ENCODE results near the gene CHST13. TPM values are rescaled to one million over a fixed set of nuclear protein-coding genes. Genes with fewer than 3 reads are reported as not detected.
A peak's percentile ranks its signal among the peaks of the same experiment; 100 is the strongest.
"Not testable (repeated sequence)": the region's sequence is repeated elsewhere in the genome, so short reads cannot be mapped to it uniquely, and the experiment has no call there.

The CHST13 gene
- polyA plus RNA-seq, 3 donors from 2014 or later: 0.67 TPM; not detected in 2

DNA sequence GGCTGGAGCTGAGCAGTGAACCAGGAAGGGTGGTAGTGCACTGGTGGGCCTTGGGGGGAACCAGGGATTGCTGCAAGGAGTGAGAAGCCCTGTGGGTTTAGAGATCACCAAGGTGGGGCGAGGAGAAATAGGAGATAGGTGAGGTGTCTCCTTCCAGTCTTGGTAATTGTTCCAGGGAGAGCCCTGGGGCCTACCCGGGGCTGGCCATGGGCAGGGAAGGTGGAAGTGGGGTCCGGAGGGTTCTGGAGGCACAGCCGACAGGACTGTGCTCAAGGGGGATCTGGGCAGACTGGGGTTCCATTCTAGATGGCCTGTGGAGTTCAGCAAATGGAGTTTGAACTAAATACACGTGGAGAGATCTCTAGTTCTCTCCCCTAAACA is 4.5 kb downstream of the CHST13 start:
- Mint-ChIP-seq H3K36me3 (no peaks in the 10 kb centered on the region), H3K27ac (no peak overlapping the region), H3K27me3 (ENCODE audit: low read depth in 3 of 3) (peaks cover 0 to 4% (median 2%) of the 10 kb centered on the region in 3 donors), H3K9me3 (no peaks in the 10 kb centered on the region), H3K4me1 (peaks cover 4 to 6% of the 10 kb centered on the region in 2 donors), H3K4me3 (no peak overlapping the region)
- no peak for DNase-seq

DNA sequence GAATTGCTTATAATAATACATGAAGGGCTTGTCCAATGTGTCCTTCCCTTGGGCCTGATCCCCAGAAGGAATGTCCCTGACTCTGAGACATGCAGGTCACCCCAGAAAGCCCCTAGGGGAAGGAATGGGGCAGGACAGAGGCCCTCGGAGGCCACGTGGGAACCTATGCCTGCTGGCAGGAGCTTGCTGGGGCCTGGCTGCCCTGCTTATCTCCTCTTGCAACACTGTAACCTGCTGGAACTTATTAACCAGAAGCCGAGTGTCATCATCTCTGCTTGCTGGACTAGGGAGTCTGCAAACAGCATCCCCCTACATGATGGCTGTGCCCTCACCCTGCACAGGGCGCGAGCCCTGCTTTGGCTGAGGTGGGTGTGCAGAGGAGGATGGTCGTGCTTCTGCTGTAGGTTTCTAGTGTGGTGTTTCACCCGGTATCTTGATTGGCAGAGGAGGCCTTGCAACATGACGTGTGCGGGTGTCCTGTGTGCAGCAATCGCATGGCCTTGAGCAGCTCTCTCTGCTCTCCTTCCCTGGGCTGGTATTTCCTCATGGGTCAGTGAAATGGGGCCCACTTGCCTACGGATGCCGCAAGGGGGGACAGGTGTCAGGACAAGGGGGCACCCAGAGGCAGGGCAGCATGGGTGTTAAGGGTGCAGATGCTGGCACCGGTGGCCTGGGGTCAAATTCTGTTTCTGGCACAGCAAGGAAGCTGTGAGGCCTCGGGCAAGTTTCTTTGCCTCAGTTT is 5.0 kb downstream of the CHST13 start:
- H3K36me3 Mint-ChIP-seq: no peaks in the 10 kb centered on the region
- H3K4me3 Mint-ChIP-seq: no peak overlapping the region
- peaks cover 0 to 4% (median 3%) of the 10 kb centered on the region in 3 donors for H3K27me3 Mint-ChIP-seq (ENCODE audit: low read depth in 3 of 3)
- H3K4me1 Mint-ChIP-seq: peaks cover 4 to 6% of the 10 kb centered on the region in 2 donors
- H3K9me3 Mint-ChIP-seq: no peaks in the 10 kb centered on the region
- no peak for DNase-seq
- peak overlapping the region in 1 of 6 donors; percentile 47 for H3K27ac Mint-ChIP-seq

DNA sequence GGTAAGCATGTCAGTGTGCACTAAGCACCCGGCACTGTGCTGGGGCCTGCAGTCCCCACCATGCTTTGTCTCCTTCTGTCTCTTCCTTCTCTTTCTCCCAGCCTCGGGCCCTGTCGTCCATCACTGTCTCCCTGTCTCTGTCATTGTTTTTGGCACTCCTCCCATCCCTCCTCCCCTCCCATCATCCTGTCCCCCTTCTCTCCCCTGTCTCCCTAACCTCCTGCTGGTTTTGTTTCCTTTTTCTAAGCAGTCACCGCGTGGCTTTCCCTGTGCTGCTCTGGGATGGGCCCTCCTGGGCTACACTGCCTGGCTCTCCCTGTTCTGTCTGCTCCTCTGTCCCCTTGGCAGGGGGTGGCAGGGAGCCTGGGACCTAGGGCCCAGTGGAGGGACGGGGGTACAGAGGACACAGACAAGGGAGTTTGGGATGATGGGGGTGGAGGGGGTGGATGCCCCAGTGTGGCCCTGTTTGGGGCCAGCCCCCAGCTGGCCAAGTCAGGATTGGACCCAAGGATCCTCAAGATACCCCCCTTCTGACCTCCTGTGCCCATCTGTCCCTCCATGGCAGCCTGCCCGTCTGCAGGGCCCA is 5.7 kb downstream of the CHST13 start:
- no peak overlapping the region for H3K27ac Mint-ChIP-seq
- no peaks in the 10 kb centered on the region for H3K9me3 Mint-ChIP-seq
- DNase-seq: no peak
- peaks cover 4 to 6% of the 10 kb centered on the region in 2 donors for H3K4me1 Mint-ChIP-seq
- peaks cover 0 to 6% (median 4%) of the 10 kb centered on the region in 3 donors for H3K27me3 Mint-ChIP-seq (ENCODE audit: low read depth in 3 of 3)
- H3K36me3 Mint-ChIP-seq: no peaks in the 10 kb centered on the region
- no peak overlapping the region for H3K4me3 Mint-ChIP-seq

DNA sequence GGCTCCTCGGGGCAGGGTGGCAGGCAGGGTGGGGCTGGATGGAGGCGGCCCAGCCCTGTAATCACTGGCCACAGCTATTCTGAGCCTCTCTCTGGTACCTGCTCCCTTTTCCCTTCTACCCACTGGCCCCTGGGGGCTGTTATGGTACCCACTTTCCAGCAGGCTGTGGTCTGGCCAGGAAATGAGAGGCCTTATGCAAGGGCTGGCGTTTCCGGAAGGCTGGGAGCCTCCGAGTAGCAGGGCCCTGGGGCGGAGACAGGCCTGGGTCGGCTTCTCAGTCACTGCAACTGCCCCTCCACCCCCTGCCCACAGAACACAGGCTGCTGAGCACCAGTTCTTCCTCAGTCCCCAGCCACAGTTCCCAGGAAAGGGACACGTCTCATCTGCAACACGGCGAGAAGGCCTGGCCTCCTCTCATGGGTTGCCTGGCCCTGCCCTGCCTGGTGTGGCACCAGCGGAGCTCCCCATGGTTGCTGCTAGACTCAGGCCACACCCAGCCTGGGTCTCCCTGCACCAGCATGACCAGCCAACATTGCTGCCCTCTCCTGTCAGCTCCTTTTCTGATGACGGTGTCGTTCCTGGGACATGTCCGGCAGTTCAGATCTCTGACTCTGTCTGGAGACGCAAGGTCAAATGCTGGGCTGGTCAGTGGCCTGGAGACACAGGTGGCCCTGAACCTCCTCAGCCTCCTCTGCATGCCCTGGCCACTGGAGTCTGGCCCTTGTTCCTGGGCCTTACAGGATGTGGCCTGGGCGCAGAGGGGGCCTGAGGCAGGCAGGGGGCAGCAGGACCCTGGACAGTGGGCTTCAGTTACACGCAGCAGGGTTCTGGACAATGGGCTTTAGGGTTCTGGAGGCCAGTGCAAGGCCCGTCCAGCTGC is 6.5 kb downstream of the CHST13 start:
- Mint-ChIP-seq H3K9me3 (no peaks in the 10 kb centered on the region), H3K27ac (peak overlapping the region in 1 of 6 donors; percentile 13), H3K4me3 (no peak overlapping the region), H3K4me1 (peaks cover 4 to 6% of the 10 kb centered on the region in 2 donors), H3K27me3 (ENCODE audit: low read depth in 3 of 3) (peaks cover 0 to 6% (median 2%) of the 10 kb centered on the region in 3 donors), H3K36me3 (no peaks in the 10 kb centered on the region)
- DNase-seq: no peak

DNA sequence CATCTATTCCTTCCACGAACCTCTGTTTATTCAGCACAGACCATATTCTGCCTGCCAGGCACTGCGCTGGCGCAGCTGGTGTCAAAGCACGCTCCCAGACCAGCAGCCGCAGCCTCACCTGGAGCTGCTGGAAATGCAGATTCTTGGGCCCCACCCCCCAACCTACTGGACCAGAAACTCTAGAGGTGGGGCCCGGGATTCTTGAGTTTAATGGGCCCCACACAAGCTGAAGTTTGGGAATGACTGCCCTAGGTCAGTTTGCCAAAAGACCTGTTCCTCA is 7.0 kb downstream of the CHST13 start:
- H3K36me3 Mint-ChIP-seq: no peaks in the 10 kb centered on the region
- no peaks in the 10 kb centered on the region for H3K9me3 Mint-ChIP-seq
- H3K27ac Mint-ChIP-seq: no peak overlapping the region
- peaks cover 0 to 6% (median 2%) of the 10 kb centered on the region in 3 donors for H3K27me3 Mint-ChIP-seq (ENCODE audit: low read depth in 3 of 3)
- no peak for DNase-seq
- peaks cover 4 to 6% of the 10 kb centered on the region in 2 donors for H3K4me1 Mint-ChIP-seq
- H3K4me3 Mint-ChIP-seq: no peak overlapping the region

DNA sequence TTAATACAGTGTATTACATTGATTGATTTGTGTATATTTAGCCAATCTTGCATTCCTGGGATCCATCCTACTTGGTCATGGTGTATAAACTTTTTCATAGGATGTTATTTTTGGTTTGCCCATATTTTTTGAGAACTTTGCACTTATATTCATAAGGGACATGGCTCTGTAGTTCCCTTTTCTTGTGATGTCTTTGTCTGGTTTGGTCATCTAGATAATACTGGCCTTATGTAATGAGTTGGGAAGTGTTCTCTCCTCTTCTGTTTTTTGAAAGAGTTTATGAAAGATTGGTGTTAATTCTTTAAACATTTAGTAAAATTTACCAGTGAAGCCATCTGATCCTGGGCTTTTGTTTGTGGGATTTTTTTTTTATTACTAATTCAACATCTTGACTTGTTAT is 9.6 kb downstream of the CHST13 start:
- Mint-ChIP-seq H3K9me3 (no peaks in the 10 kb centered on the region), H3K36me3 (no peaks in the 10 kb centered on the region), H3K27me3 (ENCODE audit: low read depth in 3 of 3) (peaks cover 0 to 6% (median 2%) of the 10 kb centered on the region in 3 donors), H3K4me1 (peaks cover 4 to 6% of the 10 kb centered on the region in 2 donors), H3K4me3 (no peak overlapping the region), H3K27ac (no peak overlapping the region)
- DNase-seq: no peak

DNA sequence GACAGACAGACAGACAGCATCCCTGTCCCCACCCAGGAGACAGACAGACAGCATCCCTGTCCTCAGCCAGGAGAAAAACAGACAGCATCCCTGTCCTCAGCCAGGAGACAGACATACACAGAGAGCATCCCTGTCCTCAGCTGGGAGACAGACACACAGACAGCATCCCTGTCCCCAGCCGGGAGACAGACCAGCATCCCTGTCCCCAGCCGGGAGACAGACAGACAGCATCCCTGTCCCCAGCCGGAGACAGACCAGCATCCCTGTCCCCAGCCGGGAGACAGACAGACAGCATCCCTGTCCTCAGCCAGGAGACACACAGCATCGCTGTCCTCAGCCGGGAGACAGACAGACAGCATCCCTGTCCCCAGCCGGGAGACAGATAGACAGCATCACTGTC is 10.8 kb downstream of the CHST13 start:
- not testable (repeated sequence) for H3K36me3 Mint-ChIP-seq; DNase-seq; H3K4me1 Mint-ChIP-seq; H3K4me3 Mint-ChIP-seq; H3K9me3 Mint-ChIP-seq; H3K27me3 Mint-ChIP-seq (ENCODE audit: low read depth in 3 of 3); H3K27ac Mint-ChIP-seq

DNA sequence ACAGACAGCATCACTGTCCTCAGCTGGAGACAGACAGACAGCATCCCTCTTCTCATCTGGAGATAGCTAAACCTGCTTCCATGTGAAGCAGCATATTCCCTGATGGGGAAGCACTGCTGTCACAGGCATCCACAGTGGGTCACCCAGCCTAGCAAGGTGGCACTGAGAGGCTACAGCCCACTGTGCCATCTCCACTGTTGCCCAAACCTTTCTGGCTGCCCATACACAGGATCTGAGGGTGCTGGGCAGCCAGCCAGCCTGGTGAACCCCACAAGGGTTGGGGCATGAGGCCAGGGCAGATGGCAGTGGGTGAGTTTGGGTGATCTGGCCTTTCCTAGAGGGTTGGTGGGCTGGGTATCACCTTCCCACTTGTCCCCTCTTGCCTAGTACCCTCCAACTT is 11.7 kb downstream of the CHST13 start:
- Mint-ChIP-seq H3K4me3 (no peak overlapping the region), H3K9me3 (peaks cover 0 to 1% (median 0%) of the 10 kb centered on the region in 6 donors), H3K36me3 (no peaks in the 10 kb centered on the region), H3K4me1 (peaks cover 0 to under 1% of the 10 kb centered on the region in 2 donors), H3K27ac (no peak overlapping the region), H3K27me3 (ENCODE audit: low read depth in 3 of 3) (peaks cover 2 to 6% (median 4%) of the 10 kb centered on the region in 3 donors)
- DNase-seq: no peak

DNA sequence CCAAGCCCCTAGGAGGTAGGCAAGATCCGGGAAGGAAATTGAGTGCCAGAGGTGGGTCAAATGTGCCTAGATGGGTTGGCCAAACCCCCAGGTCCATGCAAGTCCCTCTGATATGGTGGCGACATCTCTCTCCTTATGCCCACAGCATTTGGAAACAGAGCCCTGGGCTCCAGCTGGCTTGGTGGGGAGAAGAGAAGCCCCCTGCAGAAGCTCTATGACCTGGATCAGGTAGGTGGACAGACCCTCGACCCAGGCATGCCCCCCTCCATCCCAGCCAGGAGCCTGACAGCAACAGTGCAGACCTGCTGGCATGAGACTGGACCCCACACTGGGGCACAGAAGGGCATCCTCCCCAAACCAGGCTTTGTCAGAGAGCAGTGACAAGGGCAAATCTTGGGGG is 12.2 kb downstream of the CHST13 start:
- Mint-ChIP-seq H3K4me1 (no peaks in the 10 kb centered on the region), H3K4me3 (no peak overlapping the region), H3K9me3 (peaks cover 0 to 1% (median 0%) of the 10 kb centered on the region in 6 donors), H3K27me3 (ENCODE audit: low read depth in 3 of 3) (peaks cover 2 to 8% (median 4%) of the 10 kb centered on the region in 3 donors), H3K27ac (no peak overlapping the region), H3K36me3 (no peaks in the 10 kb centered on the region)
- no peak for DNase-seq

DNA sequence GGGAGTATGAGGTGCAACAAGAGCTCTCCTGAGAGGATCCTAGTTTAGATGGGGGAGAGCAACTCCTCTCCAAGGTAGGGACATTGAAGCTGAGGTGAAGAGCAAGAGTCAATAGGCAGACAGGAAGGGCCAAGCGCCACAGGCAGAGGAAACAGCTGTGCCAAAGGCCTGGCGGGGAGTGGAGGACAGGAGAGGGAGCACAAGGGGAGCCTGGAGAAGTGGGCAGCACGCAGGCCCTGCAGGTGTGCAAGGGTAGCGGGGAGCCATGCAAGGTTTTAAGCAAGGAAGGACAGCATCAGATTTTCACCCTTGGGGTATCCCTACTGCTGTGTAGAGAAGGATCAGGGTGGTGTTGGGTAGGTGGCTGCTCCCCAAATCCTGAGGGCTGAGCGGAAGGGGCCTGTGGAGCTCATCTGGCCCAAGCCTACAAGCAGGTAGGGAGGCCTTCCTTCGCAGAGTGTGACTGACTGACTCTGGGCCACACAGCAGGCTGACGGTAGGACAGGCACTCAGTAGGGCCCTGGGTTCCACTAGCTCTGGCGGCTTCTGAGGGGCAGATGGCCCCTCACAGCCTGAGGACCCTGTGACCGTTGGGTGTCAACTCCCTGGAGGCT is 13.3 kb downstream of the CHST13 start:
- Mint-ChIP-seq H3K4me1 (no peaks in the 10 kb centered on the region), H3K27ac (no peak overlapping the region), H3K27me3 (ENCODE audit: low read depth in 3 of 3) (peaks cover 0 to 8% (median 4%) of the 10 kb centered on the region in 3 donors), H3K9me3 (peaks cover 0 to 1% (median 0%) of the 10 kb centered on the region in 6 donors), H3K4me3 (no peak overlapping the region), H3K36me3 (no peaks in the 10 kb centered on the region)
- no peak for DNase-seq

DNA sequence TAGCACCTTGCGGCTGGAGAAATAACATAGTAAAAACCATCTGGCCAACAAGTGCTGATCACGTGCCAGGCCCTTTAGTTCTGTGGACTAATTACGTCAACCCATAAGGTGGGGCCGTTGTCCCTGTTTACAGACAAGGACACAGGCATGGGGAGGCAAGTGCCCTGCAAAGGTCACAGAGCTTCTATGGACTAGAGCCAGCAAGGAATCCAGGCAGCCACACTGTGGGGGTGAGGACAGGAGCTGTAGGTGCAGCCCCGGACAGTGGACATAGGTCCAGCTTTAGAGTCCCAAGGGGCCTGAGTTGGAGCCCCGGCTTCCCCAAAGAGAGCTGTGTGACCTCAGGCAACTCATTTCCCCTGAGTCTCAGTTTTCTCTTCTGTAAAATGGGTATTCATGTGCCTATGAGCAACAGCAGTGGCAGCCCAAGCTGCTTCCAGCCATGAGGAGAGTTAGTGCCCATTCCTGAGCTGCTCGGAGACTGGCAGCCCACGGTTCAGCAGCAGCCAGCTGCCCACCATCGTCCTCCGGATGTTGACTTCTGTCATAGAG is 13.9 kb downstream of the CHST13 start:
- Mint-ChIP-seq H3K4me3 (no peak overlapping the region), H3K36me3 (no peaks in the 10 kb centered on the region), H3K4me1 (no peaks in the 10 kb centered on the region), H3K9me3 (peaks cover 0 to 1% (median 0%) of the 10 kb centered on the region in 6 donors), H3K27ac (no peak overlapping the region), H3K27me3 (ENCODE audit: low read depth in 3 of 3) (peaks cover 0 to 8% (median 4%) of the 10 kb centered on the region in 3 donors)
- DNase-seq: no peak

DNA sequence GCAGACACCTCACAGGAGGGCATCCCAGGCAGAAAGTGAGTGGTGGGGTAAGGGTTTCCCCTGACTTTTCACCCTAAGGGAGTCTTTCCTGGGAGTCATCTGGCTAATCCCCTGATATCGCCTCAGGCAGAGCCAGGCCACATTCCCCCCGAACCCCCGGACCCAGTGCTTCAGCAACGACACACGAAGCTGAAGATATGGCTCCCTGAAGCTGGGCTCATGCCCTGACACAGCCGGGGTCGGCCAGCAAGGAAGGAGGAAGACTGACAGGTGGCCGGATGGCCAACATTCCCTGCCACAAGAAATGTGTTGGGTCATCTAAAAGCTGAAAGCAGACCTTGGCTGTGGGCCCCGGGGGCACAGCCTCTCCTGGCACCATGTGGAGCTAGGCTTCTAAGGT is 14.4 kb downstream of the CHST13 start:
- peaks cover 0 to 1% (median 0%) of the 10 kb centered on the region in 6 donors for H3K9me3 Mint-ChIP-seq
- H3K27ac Mint-ChIP-seq: no peak overlapping the region
- H3K4me3 Mint-ChIP-seq: no peak overlapping the region
- no peaks in the 10 kb centered on the region for H3K36me3 Mint-ChIP-seq
- no peaks in the 10 kb centered on the region for H3K4me1 Mint-ChIP-seq
- H3K27me3 Mint-ChIP-seq (ENCODE audit: low read depth in 3 of 3): peaks cover 3 to 8% (median 4%) of the 10 kb centered on the region in 3 donors
- no peak for DNase-seq

DNA sequence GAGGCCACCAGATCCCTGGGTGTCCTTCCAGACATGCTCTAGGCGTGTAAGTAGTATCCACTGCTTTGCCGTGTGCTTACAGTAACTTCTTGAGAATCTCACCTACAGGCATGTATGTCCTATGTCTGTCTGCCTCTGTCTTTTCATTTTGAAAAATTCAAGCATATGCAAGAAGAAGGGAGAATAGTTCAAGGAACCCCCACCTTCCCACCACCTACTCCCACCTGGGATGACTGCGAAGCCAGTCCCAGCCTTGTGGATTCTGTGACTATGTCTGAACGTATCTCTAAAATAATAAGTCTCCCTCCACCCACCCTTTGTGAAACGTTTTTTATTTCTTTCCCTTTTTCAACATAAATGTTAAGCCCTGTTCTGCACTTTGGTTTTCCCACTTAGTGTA is 15.0 kb downstream of the CHST13 start:
- DNase-seq: no peak
- H3K36me3 Mint-ChIP-seq: no peaks in the 10 kb centered on the region

More for the DNA sequence above, 15.0 kb downstream of the CHST13 start:
- Mint-ChIP-seq H3K27ac (no peak overlapping the region), H3K27me3 (ENCODE audit: low read depth in 3 of 3) (peaks cover 3 to 4% (median 4%) of the 10 kb centered on the region in 3 donors), H3K4me3 (no peak overlapping the region), H3K4me1 (no peaks in the 10 kb centered on the region), H3K9me3 (peaks cover 0 to 1% (median 0%) of the 10 kb centered on the region in 6 donors)

Data from immature natural killer cell (primary cell).